OCI-M1 (cell line): ENCODE data around the gene PEF1.

ENCODE experiments used
- DNase-seq: peaks from one replicate; lab custom pipeline; 2025; lab: John Stamatoyannopoulos, UW

PEF1 gene

GRCh38 chr1:31583995-31584868, 60.4 kb downstream of the PEF1 start:
- peak; percentile 36 for DNase-seq

DNA sequence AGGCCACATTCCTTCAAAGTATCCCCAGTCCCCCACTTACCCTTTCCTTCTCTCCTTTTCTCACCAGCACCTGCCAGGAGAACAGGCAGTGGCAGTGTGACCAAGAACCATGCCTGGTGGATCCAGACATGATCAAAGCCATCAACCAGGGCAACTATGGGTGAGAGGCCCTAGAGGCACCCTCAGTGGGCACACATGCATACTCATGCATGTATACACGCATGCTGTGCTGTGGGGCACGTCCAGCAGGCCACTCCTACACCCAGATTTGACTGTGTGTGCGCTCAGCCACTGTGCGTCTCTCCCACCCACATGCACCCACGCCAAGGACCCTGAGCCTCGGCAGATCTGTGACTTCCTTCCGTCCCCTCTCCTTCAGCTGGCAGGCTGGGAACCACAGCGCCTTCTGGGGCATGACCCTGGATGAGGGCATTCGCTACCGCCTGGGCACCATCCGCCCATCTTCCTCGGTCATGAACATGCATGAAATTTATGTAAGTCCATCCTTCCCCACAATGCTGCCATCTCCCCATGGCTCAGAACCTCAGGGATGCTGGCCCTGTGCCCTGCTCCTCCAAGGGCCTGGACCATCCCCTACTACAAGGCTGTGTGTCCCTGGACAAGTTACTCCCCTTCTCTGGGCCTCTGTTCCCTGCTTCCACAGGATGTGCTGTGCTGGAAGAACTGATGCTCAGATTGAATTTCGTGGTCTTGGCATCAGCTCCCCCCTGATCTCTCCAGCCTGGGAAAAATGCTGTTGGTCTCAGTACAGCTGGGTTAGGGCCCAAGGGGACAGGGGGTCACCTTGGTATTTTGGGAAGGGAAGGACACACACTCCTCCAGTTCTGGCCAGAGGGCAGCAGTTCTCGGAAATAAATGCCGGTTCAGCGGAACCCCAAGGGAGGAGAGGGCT, 61.3 kb downstream of the PEF1 start:
- no peak for DNase-seq

DNA sequence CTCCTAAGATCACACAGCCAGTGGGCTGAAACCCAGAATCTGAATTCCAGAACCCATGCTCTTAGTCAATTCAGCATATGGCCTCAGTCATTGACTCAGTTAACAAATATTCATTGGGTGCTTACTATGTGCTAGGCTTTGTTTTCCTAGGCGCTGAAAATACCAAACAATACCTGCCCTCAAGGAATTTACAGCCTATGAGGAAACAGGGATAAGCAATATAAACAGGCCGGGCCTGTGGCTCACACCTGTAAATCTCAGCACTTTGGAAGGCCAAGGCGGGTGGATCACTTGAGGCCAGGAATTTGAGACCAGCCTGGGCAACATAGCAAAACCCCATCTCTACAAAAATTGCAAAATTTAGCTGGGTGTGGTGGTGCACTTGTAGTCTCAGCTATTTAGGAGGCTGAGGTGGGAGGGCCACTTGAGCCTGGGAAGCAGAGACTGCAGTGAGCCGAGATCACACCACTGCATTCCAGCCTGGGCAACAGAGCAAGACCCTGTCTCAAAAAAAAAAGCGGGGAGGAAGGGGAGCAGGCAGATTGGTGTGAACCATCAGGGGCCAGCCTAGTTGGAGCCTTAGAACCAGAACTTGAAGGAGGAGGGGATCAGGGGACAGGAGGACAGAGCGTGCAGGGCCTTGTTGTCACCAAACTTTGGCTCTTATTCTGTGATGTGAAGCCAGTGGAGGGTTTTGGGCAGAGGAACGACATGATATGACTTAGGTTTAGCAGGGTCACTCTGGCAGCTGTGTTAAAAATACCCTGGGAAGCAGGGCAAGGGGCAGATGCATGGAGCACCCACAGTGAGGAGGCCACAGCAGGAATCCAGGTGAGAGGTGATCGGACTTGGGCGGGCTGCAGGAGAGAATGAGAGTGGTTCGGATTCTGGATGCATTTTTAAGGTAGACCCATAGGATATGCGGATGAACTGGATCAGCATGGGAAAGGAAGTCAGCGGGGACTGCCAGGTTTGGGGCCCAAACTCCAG, 62.6 kb downstream of the PEF1 start:
- no peak for DNase-seq

- DNase-seq, result no peak
These were observed 63.6 kb downstream of the PEF1 start for GRCh38 chr1:31580891-31581603.

- DNase-seq, result no peak
These were observed 64.2 kb downstream of the PEF1 start for GRCh38 chr1:31580513-31580870.
